Measurements from ENCODE around the gene SUSD6.
A peak's percentile ranks its signal among the peaks of the same experiment; 100 is the strongest.

SUSD6 gene

GRCh38 chr14:69652942-69653684, 41.7 kb downstream of the SUSD6 start:
- DNase-seq = no peak

- no peak for DNase-seq
Measured at GRCh38 chr14:69654116-69654515, 42.7 kb downstream of the SUSD6 start.

- DNase-seq = peak; percentile 75
Measured at GRCh38 chr14:69657950-69658355, 46.6 kb downstream of the SUSD6 start.

- DNase-seq = peak; percentile 63
Measured at GRCh38 chr14:69658664-69659261, 47.4 kb downstream of the SUSD6 start.

- DNase-seq = no peak
Measured at GRCh38 chr14:69660344-69661193, 49.2 kb downstream of the SUSD6 start.

- DNase-seq = no peak
Measured at GRCh38 chr14:69661194-69661537, 49.8 kb downstream of the SUSD6 start.

GRCh38 chr14:69662636-69663299, 51.4 kb downstream of the SUSD6 start:
- no peak for DNase-seq

GRCh38 chr14:69663300-69663643, 51.9 kb downstream of the SUSD6 start:
- no peak for DNase-seq

- DNase-seq = no peak
Measured at GRCh38 chr14:69664265-69664664, 52.9 kb downstream of the SUSD6 start.

GRCh38 chr14:69664865-69665526, 53.6 kb downstream of the SUSD6 start:
- no peak for DNase-seq

GRCh38 chr14:69665631-69666030, 54.2 kb downstream of the SUSD6 start:
- no peak for DNase-seq

- no peak for DNase-seq
Measured at GRCh38 chr14:69666112-69666511, 54.7 kb downstream of the SUSD6 start.

- no peak for DNase-seq
Measured at GRCh38 chr14:69666690-69667211, 55.4 kb downstream of the SUSD6 start.

GRCh38 chr14:69667938-69668335, 56.5 kb downstream of the SUSD6 start:
- no peak for DNase-seq

GRCh38 chr14:69669375-69669774, 58.0 kb downstream of the SUSD6 start:
- no peak for DNase-seq

GRCh38 chr14:69670093-69670492, 58.7 kb downstream of the SUSD6 start:
- no peak for DNase-seq

GRCh38 chr14:69671365-69672030, 60.1 kb downstream of the SUSD6 start:
- no peak for DNase-seq

- no peak for DNase-seq
Measured at GRCh38 chr14:69672356-69672755, 61.0 kb downstream of the SUSD6 start.

- DNase-seq = no peak
Measured at GRCh38 chr14:69673104-69673503, 61.7 kb downstream of the SUSD6 start.

GRCh38 chr14:69673578-69674305, 62.3 kb downstream of the SUSD6 start:
- DNase-seq = no peak

GRCh38 chr14:69674546-69675244, 63.3 kb downstream of the SUSD6 start:
- DNase-seq = no peak
